ENCODE measurements around the gene FXN.
"Not testable (repeated sequence)": the region's sequence is repeated elsewhere in the genome, so short reads cannot be mapped to it uniquely, and the experiment has no call there.

FXN gene

GRCh38 chr9:69035438-69036308 lies at the start of gene FXN:
Gene FXN, plus strand, starts transcription at chr9:69035752. Its CDS starts 31 bp downstream, at chr9:69035783.
- DNase-seq, result peak; percentile 84

- not testable (repeated sequence) for DNase-seq
Observed at GRCh38 chr9:68986949-68987348, 48.6 kb upstream of the FXN start.

- no peak for DNase-seq
Observed at GRCh38 chr9:68991457-68991856, 44.1 kb upstream of the FXN start.

- DNase-seq, result no peak
Observed at GRCh38 chr9:68995776-68996175, 39.8 kb upstream of the FXN start.

- no peak for DNase-seq
Observed at GRCh38 chr9:68996462-68996861, 39.1 kb upstream of the FXN start.

GRCh38 chr9:68997666-68998065 lies 37.9 kb upstream of the FXN start:
- no peak for DNase-seq

- DNase-seq, result no peak
Observed at GRCh38 chr9:68998385-68998784, 37.2 kb upstream of the FXN start.

- no peak for DNase-seq
Observed at GRCh38 chr9:68998812-68999211, 36.7 kb upstream of the FXN start.

GRCh38 chr9:68999393-69000105 lies 36.0 kb upstream of the FXN start:
- peak; percentile 45 for DNase-seq

GRCh38 chr9:69001921-69002320 lies 33.6 kb upstream of the FXN start:
- DNase-seq, result no peak

- no peak for DNase-seq
Observed at GRCh38 chr9:69003051-69003450, 32.5 kb upstream of the FXN start.

- DNase-seq, result no peak
Observed at GRCh38 chr9:69004836-69005235, 30.7 kb upstream of the FXN start.

- DNase-seq, result no peak
Observed at GRCh38 chr9:69009708-69010107, 25.8 kb upstream of the FXN start.

- no peak for DNase-seq
Observed at GRCh38 chr9:69012696-69013381, 22.7 kb upstream of the FXN start.

- DNase-seq, result no peak
Observed at GRCh38 chr9:69013382-69013727, 22.2 kb upstream of the FXN start.

GRCh38 chr9:69014013-69014412 lies 21.5 kb upstream of the FXN start, which contains the start of gene PRKACG:
Gene PRKACG, minus strand, starts transcription at chr9:69014113. Its CDS starts 21 bp downstream, at chr9:69014092.
- no peak for DNase-seq

GRCh38 chr9:69016191-69017096 lies 19.1 kb upstream of the FXN start:
- no peak for DNase-seq

GRCh38 chr9:69018737-69019136 lies 16.8 kb upstream of the FXN start:
- no peak for DNase-seq

- DNase-seq, result no peak
Observed at GRCh38 chr9:69019808-69020207, 15.7 kb upstream of the FXN start.

- no peak for DNase-seq
Observed at GRCh38 chr9:69020301-69021145, 15.0 kb upstream of the FXN start.

- DNase-seq, result no peak
Observed at GRCh38 chr9:69023650-69024049, 11.9 kb upstream of the FXN start.
